Epithelial cell of esophagus (primary cell): Measurements from ENCODE around the gene EXD3.

Source experiments
- DNase-seq: peaks from one replicate; pipeline ENCODE4 v3.0.0; 2010; ENCODE audit warnings: low read depth
- H3K4me3 ChIP-seq: 2 replicates; pipeline ENCODE4 v1.5.1; 2011; ENCODE audit warnings: mild to moderate bottlenecking, low read length, control low read depth
- TF ChIP-seq, protein P1 (sequence below): IDR thresholded peaks from 2 replicates; pipeline ENCODE4 v1.5.1; 2011; ENCODE audit warnings: low read depth, mild to moderate bottlenecking, low read length, control low read depth, inconsistent platforms; ENCODE audit not compliant: insufficient read depth; ENCODE audit errors: missing control alignments

EXD3 gene

DNA sequence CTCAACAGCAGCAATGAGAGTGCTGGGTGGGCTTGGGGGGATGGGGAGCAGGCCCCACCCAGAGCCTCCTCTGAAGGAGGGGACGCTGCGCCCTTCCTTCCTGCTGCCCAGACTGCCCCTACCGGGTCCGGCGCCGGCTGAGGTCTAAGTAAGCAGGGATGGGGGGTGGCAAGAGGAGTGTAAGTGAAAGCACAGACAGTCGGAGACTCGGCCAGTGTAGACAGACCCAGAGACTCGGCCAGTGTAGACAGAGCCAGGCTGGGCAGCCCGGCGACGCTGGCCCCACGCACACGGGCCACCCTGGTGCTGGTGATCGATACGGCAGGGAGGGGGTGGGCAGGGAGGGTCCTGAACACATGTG is 25.6 kb upstream of the EXD3 start:
- TF ChIP-seq, protein P1, sequence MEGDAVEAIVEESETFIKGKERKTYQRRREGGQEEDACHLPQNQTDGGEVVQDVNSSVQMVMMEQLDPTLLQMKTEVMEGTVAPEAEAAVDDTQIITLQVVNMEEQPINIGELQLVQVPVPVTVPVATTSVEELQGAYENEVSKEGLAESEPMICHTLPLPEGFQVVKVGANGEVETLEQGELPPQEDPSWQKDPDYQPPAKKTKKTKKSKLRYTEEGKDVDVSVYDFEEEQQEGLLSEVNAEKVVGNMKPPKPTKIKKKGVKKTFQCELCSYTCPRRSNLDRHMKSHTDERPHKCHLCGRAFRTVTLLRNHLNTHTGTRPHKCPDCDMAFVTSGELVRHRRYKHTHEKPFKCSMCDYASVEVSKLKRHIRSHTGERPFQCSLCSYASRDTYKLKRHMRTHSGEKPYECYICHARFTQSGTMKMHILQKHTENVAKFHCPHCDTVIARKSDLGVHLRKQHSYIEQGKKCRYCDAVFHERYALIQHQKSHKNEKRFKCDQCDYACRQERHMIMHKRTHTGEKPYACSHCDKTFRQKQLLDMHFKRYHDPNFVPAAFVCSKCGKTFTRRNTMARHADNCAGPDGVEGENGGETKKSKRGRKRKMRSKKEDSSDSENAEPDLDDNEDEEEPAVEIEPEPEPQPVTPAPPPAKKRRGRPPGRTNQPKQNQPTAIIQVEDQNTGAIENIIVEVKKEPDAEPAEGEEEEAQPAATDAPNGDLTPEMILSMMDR: no peak
- no peak overlapping the region for H3K4me3 ChIP-seq
- DNase-seq: no peak

DNA sequence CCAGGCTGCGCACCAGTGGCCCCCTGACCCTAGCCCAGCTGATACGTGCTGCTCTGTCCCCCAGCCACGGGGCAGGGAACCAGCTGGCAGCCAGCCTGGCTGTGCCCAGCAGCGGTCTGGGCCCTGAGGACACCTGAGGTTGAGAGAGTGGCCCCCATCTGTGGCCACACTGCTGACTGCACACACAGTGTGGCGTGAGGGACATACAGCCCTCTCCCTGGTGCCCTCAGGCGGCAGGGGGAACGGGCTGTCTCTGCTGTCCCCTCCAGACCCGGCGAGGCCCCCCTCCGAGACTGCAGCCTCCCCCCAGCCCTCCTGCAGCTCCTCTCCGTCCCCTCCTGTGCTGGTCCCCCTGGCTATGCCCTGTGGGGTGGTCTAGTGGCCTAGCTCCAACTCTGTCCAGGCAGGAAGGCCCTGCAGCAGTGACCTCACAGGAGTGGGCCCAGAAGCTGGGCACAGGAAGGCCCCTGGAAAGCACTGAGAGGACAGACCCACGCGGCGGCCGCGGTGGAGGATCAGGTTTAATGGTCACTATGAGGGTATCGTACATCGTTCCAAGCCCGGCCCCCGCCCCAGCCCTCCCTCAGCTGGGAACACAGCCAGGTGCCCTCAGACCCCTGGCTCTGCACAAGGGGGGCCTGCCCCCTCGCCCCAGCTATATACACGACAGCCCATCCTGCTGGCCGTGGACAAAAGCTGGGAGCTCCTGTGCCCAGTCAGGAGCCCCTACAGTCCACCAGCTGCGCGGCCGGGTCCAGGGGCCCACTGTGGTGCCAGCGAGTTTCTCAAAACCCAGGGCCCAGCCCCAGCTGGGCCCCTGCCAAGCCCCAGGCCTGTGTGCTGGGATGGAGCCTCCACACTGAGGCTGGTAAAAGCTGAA is 25.0 kb upstream of the EXD3 start:
- no peak for DNase-seq
- TF ChIP-seq, protein P1: no peak

DNA sequence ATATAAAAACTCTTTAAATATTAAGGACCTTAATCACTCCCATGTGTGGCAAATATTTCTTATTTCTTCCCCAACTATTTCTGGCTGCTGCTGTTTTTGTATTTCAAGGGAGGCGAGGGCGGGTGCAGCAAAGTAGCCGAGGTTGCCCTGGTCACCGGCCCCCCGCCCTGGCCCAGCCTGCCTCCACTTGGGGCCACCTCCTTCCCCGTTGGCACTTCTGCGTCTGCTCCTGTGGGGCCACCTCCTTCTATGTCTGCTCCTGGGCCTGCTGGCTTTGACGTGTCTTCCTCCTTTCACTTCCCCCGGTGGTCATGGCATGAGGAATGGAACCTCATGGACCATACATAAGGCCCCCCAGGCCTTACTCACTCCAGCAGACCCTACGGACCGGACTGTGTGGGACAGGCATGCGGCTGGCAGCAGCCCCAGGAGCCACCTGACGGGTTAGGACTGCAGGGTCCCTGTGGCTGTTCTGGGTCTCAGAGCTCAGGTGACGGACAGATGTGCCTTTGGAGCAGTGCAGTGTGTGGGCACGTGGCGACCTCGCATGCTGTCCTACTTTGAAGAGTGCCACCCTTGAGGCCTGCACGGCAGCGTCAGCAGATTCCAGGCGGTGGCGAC is 24.0 kb upstream of the EXD3 start:
- H3K4me3 ChIP-seq: no peak overlapping the region
- TF ChIP-seq, protein P1: no peak

More for the DNA sequence above, 25.0 kb upstream of the EXD3 start:
- H3K4me3 ChIP-seq: no peak overlapping the region

DNA sequence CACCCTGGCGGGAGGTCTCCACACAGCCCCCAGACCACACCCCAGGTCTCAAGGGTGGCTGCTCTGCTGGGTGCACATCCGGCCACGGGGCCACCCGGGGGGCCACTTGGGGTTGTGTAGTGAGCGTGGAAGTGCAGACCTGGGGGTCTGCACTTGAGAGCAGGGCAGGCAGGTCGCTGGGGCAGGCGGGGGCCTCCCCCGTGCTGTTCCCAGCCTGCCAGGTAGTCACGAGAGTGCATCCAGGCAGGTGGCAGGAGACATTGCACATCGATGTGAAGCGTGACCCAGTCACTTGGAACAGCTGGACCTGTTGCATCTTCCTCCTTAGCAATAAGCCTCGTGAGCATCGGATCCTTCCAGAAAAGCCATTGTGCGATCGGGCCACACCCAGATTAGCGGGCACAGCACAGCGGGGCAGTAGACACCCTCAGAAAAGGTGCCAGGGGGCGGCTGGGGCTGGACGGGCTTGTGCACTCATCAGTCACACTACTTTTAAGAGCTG is 23.0 kb upstream of the EXD3 start:
- no peak overlapping the region for H3K4me3 ChIP-seq
- TF ChIP-seq, protein P1: no peak
- DNase-seq: no peak

More for the DNA sequence above, 24.0 kb upstream of the EXD3 start:
- DNase-seq: no peak

DNA sequence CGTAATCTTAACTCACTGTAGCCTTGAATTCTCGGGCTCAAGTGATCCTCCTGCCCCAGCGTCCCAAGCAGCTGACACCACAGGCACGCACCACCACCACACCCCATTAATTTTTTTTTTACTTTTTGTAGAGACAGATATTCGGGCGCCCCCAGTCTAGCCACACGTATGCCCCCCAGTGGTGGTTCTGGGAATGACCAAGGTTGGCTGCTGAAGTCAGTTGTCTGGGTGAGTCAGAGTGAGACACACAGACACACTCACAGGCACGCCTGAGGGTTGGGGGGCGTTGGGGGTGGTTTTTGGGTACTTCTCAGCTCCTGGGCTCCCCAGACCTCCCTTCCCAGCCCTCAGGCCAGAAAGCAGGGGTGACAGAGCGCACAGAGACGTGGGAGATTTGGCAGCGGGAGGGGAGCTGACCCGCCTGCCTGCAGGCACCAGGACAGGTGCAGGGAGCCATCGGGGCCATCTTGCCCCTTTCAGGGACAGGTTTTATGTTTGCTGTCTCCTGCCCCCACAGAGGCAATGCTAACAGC is 22.4 kb upstream of the EXD3 start:
- no peak overlapping the region for H3K4me3 ChIP-seq
- peak; percentile 85 for DNase-seq
- TF ChIP-seq, protein P1: peak; percentile 82

DNA sequence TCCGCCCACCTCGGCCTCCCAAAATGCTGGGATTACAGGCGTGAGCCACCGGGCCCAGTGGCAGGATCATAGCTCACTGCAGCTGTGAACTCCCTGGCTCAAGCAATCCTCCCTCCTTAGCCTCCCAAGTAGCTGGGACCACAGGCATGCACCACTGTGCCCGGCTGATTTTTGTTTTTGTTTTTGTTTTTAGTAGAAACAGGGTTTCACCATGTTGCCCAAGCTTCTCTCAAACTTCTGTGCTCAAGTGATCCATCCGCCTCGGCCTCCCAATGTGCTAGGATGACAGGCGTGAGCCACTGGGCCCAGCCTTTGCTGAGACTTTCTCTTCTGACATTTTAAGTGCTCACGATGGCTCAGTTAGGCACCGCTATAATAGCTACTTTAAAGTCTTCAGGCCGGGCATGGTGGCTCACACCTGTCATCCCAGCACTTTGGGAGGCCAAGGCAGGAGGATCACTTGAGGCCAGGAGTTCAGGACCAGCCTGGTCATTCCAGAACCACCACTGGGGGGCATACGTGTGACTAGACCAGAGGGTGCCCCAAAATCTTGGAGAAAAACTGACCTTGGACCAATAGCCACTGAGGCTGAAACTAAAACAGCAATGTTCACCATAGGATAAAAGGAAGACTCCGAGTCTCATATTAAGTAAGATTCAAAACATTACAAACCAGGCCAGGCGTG is 21.3 kb upstream of the EXD3 start:
- TF ChIP-seq, protein P1: no peak
- H3K4me3 ChIP-seq: no peak overlapping the region
- DNase-seq: no peak
